CMK (cell line): ENCODE results near the gene EMX2.

Source experiments
- DNase-seq: peaks from one replicate; pipeline ENCODE4 v3.0.0-alpha.2; 2010; ENCODE audit warnings: low read depth

Gene EMX2

DNA sequence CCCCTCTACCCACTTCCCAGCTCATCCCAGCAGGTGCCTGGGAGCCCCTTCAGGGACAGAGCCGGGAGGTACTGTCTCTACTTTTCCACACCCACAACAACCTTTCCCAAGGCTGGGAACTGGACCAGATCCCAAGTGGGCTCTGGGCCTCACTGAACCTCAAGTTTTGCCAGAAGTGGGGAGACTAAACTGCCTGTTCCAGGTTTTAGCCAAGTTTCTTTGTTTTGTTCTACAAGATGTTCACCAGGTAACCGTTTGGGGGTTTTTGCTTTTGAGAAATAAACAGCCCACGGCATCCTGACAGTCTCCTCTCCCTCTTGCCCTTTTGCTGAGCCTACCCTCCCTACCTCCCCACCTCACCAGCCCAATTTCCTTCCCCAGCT, 10.6 kb upstream of the EMX2 start:
- DNase-seq: no peak

DNA sequence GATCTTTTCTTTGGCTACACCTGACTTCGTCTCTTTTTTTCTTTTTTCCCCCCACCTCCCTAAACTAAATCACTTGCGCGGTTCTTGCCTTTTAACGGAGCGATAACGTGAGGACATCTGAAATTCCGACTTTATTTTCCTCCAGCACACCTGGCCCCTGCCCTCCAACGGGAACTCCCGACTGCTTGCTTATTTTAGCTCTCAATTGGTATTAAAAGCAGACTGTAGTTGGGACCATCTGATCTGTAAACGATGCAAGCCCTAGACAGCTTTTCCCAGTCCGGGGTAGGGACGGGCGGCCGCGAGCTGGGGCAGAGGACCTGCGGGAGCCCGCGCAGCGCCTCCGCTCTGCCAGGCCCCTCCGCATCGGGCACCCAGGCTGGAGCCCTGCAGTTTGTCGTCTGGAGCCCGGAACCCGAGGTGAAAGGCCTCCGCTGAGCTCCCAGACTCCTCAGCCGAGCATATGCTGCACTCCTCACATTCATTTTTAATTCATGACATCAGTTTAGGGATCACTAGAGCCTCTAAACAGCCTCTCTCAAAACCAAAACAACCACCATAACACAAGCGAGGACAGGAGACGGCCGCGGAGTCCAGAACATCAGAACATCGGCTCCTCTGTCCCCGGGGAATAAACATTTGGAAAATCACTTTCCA, 10.0 kb upstream of the EMX2 start:
- DNase-seq: no peak

DNA sequence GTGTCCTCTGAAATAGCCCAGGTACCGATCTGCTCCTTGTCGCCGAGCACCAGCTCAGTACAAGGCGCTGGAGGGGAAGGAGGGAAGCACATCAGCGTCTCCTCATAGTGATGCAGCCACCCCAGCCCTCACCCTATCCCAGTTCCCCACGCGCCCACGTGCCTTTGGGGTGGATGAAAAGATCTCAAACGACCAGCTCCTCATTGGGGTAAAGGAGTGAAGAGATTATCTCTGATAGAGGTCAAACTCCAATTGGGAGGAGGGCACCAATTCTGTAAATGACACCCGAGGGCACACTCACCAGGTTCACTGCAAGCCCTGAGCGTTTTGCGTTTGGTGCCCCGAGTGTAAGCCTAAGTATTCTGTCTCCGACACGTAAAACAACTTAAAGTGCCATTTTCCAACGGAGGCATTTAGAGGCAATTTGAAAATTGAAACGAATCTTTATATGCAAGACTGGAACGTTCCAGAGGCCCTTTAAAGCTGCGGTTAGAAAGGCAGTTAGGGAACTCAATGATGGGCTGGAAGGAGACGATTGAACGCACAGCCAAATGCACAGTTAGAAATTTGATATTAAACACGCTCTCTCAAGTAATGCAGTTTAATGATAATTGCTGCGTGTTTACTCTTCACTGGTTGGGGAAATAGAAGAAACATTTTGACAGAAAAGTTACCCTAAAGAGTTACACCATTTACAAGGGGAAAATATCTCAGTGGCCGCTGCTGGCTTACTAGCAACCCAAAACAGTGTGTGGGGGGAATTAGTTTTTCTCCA, 8.9 kb upstream of the EMX2 start:
- no peak for DNase-seq

DNA sequence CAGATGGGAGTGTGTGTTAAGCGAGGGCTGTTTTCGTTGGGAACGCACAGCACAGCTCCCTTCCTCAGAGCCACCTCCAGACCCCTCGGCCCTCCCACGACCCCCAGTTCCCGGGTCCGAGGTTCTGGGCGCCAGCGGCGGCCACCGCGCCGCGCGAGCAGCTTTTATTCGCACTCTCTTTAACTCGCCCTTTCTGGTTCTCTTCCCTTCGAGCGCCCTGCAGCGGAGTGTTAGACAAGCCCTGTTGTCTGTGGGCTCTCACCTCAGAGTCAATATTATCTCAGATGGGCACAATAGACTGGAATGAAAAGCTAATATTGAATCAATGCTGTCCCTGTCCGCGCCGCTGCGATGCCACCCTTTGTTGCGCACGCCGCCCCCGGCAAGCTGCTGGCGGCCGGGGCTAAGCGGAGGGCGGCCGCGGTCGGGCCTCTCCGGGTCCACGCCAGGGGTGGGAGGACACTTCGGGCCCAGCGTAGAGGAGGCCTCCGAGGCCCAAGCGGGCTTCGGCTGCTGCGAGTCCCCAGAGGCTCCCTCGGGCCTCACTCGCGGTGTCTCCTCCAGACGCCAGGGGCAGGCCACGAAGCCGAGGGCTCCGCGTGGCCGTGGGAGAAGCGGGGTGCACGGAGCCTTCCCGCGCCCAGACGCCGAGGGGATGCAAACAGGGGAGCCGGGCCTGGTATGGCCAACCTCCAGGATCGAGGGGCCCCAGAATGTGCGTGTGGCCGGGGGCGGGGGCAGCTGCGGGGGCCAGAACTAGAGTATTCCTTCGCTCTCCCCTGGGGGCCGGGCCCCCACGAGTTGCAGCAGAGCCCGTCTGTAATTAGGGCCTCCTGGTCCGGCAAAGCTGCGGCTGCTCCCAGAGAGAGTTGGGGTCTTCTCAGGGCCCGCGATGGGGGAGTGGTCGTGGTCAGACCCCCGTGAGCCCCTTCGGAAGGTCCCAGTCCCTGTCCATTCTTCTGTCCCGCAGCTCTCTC, 7.9 kb upstream of the EMX2 start:
- no peak for DNase-seq

DNA sequence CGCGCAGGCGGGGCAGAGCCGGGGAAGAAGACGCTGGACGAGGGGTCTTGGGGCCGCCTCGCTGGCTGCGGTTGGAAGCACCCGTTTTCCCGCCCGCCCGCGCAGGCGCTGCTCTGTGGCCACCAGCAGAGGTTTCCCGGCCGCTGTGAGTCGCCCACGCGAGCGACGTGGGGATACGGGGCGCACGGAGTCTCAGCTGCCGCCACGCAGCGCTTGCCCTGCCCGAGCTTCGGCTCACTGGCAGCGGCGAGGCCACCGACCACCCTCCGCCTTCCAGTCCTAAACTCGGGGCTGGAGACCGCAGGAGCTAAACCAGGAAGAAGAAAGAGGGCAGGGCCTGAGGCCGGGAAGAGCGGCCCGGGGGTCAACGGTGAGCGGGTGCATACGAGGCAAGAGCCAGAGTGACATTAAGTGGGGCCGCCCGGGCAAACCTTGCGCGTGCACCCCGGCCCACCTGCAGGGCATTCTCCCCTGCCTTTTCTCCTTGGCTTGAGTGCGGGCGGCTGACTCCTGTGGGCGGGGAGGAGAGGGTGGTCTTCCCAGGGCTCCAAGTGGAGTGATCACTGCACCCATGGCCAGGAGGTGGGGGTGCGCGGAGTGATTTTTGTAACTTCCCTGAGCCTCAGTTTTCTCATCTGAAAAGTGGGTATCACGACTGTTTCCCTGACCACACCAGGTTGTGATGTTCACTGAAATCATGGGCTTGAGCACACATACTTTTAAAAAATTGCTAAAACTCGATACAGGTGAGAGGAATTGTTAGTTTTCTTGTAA, 7.1 kb upstream of the EMX2 start:
- no peak for DNase-seq

DNA sequence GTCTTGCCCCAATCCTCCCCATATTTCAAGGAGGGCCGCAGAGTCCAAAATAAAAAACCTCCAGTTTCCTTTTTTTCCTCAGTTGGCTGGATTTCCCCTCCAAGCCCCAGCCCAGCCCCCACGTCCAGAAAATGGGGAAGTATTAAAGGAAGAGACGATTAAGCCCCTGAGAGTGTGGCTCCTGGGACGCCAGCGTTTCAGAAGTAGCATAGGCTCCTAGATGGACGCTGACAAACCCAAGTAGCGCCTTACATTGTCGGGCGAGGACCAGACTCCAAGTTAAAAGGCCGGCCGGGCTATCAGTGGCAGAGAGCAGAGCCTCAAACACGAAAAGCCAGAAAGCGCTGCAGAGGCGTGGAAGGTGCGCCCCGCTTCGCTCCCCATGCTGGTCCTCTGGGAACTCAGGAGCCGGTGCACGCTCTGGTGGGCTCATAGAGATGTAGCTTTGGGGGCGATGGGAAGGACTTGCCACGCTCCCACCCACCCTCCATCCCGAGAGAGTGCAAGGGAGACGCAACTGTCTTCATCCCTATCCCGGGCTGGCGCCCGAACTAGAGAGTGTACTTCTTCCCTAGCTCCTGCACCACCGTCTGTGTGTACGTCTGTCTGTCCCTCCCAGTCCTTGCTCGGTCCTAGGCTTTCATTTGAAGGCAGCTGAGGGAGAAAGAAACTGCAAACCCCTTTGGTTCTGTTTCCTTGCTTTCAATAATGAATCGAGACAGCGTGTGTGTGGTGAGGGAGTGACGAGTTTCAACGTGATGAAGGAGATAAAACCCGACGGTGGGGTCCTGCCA, 6.3 kb upstream of the EMX2 start:
- no peak for DNase-seq

DNA sequence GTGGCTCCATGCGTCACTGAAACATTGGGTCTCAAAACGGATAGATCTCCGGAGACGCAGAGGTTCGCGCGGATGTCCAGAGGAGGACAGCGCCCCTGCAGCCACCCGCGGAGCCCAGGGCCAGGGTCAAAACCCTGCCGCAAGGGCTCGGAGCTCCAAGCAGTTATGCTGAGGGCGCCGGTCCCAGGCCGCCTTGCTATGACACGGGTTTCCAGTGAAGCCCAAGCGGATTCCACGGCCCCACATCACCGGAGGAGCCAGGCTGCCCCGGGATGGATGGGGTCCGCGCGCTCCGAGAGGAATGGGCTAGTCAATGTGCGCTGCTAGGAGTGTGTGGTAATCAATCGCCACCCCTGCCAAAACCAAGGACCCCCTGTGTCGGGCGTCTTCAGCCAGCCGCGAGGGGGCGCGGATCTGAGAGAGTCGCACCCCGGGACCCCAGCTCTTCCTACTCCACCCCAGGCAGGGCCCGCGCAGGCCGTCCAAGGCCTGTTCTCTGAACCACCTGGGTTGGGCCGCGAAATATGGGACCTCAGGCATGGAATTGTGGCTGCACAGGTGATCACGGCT, 5.6 kb upstream of the EMX2 start:
- DNase-seq: no peak

DNA sequence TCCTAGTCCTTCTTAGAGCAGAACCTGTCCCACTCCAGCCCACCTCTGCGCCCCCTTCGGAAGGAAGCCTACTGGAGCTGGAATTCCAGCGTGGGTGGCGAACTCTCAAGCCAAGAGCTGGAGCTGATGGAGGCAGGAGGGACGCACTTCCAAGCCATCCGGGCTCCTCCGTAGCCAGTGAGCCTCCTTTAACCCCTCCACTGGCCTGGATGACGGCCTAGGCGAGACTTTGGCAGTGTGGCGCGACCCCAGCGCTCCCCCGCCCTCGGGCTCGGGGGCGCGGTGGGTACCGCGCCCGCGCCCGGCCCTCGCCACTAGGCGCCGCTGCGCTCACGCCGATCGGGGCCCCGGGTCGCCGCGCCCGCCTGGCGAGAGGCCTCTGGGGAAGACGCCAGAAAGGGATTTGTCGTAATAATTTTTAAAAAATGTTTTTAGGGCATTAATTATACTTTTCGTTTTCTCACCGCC, 5.1 kb upstream of the EMX2 start:
- no peak for DNase-seq

DNA sequence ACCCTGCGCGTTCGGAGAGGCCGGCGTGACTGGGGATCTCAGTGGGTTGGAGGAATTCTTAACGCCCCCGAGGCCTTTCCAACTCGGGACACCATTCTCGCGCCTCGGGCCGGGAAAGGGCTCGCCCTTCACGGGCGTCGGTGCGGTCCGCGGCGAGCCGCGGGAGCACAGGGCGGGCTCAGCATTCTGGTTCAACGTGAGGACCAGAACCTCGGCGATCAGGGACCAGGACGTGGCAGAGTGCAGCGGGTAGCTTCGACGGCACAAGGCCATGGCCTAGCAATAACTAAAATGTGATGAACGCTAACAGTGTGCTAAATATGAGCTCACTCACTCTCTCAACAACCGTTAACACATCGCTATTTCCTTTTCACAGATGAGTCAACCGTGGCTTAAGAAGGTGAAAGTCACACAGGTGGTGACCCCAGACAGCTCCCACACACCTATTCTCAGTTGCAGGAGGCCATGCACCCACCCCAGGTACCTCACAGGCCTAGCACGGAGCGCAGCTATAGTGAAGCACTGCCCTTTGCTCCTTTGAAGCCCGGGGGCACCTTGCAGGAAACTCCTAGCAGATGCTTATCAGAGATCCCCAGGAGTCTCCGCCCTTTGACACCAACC, 4.5 kb upstream of the EMX2 start:
- no peak for DNase-seq

DNA sequence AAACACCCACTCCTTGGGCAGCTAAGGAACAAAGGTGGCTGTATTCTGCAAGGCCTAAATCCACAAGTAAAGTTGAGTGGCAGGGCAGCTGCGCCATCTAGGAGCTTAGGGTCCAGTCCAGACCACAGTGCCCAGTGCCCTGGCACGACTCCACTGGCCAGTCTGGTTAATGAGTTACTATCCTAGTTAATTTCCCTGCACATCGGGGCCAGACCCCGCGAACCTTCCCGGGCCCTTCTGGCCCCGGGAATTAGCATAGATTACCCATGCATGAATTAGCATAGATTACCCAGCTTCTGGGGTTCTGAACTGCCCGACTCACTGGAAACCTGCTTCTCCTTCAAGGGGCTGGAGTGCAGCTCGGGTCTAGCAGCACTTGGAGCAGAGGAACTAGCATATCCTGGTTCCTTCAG, 3.2 kb upstream of the EMX2 start:
- DNase-seq: no peak

DNA sequence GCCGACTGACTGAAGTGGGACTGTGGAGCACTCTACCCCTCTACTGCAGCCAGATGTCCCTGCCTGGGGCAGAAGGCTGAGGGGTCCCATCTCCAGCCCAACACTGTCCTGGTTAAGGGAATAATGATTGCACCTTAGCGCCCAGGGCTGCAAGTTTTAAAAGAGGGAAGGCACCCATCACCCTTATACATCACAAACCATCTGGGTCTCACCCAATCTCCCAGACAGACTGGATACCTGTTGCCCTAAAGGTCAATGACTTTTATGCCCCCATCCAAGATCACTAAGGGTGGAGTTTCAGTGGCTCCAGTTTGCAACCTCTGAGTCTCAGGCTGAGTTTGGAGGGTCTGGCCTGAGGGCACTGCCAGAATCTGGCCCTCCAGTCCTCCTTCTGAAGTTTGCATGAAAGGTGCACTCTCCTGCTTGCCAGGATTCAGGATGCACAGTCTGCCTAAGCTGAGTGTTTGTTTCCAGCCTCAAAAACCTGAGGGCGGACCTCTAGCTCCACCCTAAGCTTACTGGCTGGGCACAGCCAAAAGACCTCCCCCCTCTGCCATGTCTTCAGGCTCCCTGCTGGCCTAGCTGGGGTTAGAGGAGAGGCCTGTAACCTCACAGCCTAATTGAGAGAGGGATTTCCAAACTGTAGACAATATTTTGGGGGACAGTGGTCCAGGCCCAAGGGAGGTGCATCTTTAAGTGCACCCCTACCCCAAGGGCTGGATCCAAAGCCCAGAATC, 2.5 kb upstream of the EMX2 start:
- DNase-seq: no peak

DNA sequence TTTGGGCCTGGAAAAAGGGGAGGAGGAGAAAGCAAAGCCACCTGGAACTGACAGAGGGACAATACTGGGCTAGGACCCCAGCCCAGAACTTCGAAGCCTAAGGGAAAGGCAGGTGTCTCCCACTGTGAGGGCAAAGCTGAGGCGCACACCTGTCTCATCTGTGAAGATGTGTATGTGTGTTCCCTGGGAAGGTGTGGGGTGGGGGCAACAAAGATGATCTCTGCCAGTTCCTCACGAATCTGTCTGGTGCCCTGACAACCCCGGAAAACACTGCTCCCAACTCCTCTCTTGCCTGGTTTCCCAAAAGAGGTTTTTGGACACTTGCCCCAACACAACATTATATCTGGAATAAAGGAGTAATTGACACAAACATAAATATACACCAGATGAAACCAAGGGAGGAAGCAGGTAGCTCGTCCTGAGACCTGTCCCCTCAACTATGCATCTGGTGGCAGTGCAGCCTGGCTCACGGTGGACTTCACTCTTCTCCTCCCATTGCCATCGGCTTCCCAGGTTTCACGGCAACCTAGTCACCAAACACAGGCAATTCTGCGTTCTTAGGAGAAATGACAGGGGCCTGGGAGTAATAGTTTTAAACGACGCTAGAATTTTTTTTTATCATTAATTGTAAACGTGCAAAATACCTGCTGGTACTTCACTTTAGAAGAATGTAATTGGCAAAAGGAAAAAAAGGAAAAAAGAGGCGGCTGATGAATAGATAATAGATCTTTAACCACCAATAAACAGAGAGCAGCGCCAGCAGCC, 1.7 kb upstream of the EMX2 start:
- no peak for DNase-seq

DNA sequence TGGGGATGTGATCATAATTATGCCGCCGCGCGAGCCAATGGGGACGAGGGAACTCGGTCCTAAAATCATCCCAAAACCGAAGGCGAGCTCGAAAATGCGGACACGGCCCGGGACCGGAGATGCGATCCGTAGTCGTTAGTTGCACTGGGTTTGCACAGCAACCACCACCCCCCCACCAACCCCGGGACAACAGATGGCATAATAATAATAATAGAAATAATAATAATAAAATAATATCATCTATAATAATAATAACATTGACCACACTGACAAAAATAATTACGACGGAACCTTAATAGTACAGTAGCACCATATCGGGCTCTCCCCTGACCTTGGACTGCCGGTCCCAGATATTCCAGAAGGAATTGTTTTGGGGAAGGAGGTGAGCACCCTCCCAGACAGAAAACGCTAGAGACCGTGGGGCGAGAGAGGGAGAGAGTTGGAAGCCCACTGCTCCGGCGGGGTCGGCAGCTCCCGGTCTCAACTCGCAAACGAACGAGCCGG, 1.1 kb upstream of the EMX2 start:
- DNase-seq: no peak

DNA sequence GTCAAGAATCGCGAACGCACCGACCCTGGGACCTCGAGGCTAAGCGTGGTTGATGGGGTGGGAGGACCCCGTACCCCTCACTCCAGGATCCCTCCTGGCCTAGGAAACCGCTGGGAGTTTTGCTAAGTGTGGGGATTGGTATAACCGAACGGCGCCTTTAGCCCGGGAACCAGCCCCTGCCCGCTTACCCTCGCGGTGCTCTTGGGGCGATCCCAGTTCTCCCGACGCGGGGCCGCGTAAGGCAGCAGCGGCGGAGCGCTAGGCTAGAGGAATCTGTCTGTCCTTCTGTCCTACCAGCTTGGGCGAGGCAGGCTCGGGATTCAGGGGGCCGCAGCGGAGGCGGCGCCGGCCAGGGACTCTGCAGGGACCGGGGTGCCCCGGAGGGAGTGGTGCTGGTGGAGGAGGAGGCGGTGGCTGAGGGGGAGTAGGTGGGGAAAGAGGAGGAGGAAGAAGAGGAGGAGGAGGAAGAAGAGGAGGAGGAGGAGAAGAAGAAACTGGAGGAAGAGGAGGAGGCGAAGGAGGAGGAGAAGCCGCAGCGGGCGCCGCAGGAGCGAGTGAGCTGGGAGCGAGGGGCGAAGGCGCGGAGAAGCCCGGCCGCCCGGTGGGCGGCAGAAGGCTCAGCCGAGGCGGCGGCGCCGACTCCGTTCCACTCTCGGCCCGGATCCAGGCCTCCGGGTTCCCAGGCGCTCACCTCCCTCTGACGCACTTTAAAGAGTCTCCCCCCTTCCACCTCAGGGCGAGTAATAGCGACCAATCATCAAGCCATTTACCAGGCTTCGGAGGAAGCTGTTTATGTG, 439 bp upstream of the EMX2 start:
- no peak for DNase-seq

DNA sequence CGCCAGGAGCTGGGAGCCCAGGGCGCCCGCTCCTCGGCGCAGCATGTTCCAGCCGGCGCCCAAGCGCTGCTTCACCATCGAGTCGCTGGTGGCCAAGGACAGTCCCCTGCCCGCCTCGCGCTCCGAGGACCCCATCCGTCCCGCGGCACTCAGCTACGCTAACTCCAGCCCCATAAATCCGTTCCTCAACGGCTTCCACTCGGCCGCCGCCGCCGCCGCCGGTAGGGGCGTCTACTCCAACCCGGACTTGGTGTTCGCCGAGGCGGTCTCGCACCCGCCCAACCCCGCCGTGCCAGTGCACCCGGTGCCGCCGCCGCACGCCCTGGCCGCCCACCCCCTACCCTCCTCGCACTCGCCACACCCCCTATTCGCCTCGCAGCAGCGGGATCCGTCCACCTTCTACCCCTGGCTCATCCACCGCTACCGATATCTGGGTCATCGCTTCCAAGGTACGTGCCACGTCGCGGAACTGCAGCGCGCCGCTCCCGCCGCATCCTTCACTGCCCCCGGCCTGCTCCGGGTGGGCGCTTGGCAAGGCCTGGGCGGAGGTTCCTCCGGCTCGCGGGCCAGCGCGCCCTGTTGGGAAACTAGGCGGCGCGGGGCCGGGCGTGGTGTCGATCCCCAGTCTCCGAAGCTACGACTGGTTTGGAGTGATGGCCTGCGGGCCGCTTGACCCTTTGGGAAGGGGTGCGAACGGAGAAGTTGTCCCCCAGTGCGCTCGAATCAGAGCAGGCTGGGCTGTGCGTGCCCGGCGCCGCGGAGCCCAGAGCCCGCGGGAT, 868 bp downstream of the EMX2 start:
- DNase-seq: no peak

DNA sequence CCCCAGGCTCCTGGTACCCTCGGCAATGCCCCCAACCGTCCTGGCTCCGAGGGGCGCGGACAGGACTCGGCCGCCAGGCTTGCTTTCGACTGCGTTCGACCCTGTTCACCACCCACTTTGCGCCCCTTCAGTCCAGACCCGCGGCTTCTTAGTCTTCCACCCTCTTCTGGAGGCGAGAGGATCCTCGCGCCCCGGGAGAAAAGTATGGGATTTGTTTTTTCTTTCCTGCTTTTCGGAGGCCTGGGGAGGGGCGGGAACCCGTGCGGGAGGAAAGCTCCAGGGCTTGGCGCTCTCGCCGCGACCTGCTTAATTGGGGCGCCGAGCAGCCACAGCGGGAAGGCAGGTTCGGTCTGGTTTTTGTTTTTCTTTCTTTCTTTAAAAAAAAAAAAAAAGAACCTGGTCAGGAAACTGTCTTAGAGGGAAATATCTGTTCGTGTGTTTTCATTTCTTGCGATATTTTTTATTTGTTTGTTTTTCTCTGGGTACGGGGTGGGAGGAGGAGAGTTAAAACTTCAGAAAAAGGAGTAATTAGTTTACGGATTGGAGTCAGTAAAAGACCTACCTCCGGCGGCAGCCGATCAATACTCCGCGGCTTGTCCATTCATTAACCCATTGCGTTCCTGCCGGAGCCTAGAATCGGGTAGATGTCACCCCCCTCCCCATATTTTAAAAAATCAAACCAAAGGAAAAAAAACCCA, 1.6 kb downstream of the EMX2 start:
- DNase-seq: no peak
